Fibroblast of peridontal ligament (primary cell): ENCODE results near the gene SLC9A9.
A peak's percentile ranks its signal among the peaks of the same experiment; 100 is the strongest.
"Not testable (repeated sequence)": the region's sequence is repeated elsewhere in the genome, so short reads cannot be mapped to it uniquely, and the experiment has no call there.

Experiments used
- DNase-seq: peaks from one replicate; pipeline ENCODE4 v3.0.0-alpha.2; 2010; ENCODE audit errors: extremely low read depth

The SLC9A9 gene

DNA sequence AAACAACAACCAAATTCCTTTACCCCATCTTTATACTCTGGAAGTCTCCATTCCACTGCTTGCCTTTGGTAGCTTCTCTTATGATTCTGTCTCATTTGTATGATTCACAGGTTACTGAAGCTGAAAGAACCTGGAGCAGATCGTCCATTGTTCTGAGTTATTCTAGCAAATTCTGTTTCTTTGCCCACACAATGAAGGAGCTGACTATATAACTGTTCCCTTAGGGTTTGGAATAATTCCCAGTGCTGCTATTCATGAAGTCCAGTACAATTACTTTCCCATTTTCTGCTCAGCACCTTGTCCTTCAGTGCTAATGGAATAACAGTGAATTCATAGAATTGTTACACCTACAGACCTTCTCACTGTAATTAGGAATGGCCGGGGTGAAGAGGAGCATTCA lies 560.9 kb downstream of the SLC9A9 start:
- no peak for DNase-seq

DNA sequence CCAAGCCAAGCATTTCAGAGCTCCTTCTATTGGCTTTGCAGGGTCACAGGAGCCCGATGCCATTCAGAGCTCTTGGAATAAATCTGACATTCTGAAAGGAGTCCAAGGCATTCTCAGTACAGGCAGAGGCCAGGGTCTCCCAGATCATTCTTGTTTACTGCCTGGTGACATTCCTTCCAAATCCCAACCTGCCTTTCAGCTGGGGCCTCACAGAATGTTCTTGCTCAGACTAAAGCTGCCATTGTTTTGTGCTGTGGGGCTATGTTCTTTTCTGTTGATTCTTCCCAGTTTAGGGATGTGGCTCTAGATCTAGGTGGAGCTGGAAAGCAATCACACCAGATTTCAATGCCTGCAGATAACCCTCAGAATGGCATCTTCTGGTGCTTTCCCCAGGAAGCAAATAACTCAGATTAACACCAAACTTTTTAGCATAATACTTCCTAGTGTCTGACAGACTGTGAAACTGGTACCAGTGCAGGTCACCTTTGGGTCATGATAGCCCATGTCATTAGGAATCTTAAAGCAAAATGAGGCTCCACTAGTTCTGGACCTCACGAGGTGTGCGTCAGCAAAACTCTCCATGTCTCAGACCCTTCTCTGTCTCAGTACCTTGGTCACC lies 561.8 kb downstream of the SLC9A9 start:
- no peak for DNase-seq

- DNase-seq: no peak
Observed at GRCh38 chr3:143283432-143284128, 564.7 kb downstream of the SLC9A9 start.

- no peak for DNase-seq
Observed at GRCh38 chr3:143280984-143281383, 567.3 kb downstream of the SLC9A9 start.

DNA sequence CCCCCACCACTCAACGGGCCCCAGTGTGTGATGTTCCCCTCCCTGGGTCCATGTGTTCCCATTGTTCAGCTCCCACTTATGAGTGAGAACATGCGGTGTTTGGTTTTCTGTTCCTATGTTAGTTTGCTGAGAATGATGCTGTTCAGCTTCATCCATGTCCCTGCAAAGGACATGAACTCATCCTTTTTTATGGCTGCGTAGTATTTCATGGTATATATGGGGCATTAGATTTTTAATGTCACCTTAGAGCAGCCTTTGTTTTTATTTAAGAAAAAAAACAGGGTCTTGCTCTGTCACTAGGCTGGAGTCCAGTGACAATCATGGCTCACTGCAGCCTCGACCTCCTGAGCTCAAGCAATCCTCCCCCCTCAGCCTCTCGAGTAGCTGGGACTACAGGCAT lies 568.7 kb downstream of the SLC9A9 start:
- not testable (repeated sequence) for DNase-seq

DNA sequence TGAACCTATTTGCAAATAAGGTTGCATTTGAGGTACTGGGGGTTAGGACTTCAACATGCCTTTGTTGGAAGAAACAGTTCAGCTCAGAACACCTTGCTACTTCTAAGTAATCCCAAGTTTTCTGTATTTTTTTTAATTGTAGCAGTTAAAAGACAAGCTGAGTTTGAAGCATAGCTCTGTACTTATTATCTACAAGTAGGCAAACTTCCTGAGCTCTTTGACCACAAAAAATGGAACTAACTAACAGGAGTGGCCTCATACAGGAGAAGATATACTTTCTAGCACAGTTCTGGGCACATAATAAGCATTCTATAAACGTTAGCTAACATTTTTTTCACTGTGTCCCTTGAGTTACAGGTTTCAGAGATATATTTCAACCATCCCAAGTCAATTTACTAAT lies 569.5 kb downstream of the SLC9A9 start:
- no peak for DNase-seq

GRCh38 chr3:143277531-143277930 lies 570.7 kb downstream of the SLC9A9 start:
- DNase-seq: no peak

- DNase-seq: no peak
Observed at GRCh38 chr3:143276592-143276991, 571.7 kb downstream of the SLC9A9 start.

- DNase-seq: no peak
Observed at GRCh38 chr3:143273975-143274690, 574.1 kb downstream of the SLC9A9 start.

- DNase-seq: no peak
Observed at GRCh38 chr3:143271136-143271535, 577.1 kb downstream of the SLC9A9 start.

DNA sequence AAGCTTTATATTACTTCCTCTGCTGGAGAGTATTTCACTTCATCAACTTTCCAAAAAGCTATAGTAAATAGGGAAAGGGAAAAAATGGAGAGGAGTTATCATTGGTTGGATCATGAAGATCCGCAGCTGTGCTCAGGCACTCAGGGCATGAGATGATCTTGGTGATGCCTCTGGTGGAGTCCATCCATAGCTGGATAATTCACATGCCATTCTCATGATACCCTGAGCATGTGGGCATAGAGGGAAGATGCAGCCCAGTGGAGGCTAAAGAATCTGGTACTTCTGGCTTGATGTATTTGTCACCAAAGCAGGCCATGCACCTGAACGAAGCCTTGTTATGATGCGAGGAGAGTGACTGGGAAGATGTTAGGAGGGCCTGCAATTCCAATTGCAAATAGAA lies 578.5 kb downstream of the SLC9A9 start:
- DNase-seq: no peak

DNA sequence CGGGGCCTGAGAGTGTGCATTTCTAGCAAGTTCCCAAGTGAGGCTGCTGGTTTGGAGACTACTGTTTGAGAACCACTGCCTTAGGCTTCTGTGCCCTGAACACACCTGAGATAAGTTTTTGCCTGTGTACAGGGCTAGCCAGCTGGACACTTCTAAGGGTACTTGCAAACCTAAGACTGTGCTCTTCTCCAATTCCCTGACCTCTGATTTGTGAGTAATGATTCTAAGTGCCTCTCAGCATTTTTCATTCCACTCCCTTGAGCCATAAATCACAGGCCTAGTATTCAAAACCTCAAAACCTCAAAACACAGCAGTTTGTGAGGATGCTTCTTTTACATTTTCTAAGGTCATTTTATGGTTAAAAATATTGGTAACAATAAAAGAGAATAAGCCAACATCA lies 580.3 kb downstream of the SLC9A9 start:
- DNase-seq: peak; percentile 72

DNA sequence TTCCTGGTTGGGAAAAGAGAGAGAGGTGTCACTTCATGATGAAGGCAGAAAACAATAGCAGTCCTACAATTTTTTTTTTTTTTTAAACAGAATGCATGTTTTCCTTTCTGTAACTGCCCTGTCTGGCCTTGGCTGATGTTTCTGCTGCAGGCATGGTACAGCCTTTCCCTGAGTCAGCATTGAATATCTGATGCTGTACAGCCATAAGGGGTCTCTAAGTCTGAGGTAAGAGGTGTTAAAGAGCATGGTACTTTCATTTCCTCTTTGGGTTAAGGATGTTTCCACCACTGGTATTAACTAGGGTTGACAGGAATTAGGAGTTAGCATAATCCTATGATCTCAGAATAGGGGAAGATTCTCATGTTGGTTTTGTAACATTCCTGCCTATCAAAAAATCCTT lies 581.3 kb downstream of the SLC9A9 start:
- DNase-seq: no peak

DNA sequence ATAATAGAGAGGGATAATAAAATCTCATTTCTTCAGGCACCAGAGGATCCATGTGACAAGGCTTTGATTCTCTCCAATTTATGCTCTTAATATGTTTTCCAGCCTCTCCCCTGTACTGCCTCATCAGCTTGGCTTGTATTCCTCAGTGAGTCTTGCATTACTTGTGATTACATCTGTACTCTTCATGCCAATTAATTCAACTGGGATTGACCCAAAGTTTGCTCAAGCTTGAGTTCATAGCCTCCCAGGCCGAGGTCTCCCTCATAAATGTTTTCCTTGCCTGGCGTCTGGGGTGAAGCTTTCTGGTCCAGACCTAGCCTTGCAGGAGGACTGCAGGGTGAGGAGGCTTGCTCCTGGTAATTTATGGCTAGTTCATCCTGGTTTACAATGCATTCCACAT lies 581.8 kb downstream of the SLC9A9 start:
- DNase-seq: peak; percentile 78

- DNase-seq: no peak
Observed at GRCh38 chr3:143265501-143266070, 582.7 kb downstream of the SLC9A9 start.

- no peak for DNase-seq
Observed at GRCh38 chr3:143263852-143264513, 584.3 kb downstream of the SLC9A9 start.

DNA sequence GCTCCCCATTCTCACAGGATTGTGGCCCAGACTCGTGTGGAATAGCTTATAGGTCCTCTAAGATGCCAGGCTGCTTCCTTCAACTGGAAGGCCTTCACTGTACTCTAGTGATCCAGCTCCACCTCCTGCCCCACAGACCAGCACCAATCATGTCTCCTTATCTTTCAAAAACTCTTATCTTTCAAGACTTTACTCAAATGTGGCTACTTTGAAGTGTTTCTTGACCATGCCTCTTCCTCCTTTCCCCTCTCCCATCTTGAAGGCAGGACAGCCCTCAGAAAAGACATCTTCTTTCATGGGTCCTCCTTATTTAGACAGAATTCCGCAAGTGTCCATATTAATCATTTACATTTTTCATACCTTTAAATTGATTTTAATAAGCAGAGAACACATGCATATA lies 586.4 kb downstream of the SLC9A9 start:
- DNase-seq: no peak

- no peak for DNase-seq
Observed at GRCh38 chr3:143258692-143259091, 589.6 kb downstream of the SLC9A9 start.

- no peak for DNase-seq
Observed at GRCh38 chr3:143256416-143256815, 591.9 kb downstream of the SLC9A9 start.

- DNase-seq: no peak
Observed at GRCh38 chr3:143255739-143256138, 592.5 kb downstream of the SLC9A9 start.

DNA sequence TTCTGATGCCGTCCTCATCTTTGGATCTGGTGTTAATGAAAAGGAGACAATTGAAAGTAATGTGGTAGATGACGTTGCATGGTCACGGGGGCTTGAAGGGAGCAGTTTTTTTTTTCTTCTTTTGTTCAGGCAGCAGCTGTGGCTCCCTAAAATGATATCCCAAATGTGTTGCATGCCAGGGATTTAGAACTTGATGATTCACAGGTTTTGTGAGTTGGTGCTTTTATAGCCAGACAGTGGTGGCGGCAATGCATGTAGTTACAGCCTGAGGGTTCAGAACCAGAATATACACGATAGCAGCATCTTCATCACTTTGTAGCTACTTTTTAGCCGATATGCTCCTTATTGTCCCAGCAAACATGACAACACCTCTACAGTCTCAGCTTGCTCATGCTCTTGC lies 595.3 kb downstream of the SLC9A9 start:
- peak; percentile 12 for DNase-seq

GRCh38 chr3:143249014-143249413 lies 599.3 kb downstream of the SLC9A9 start:
- no peak for DNase-seq
